ENCODE results near the gene NEGR1. TPM values are rescaled to one million over a fixed set of nuclear protein-coding genes. Genes with fewer than 3 reads are reported as not detected.

Gene NEGR1
- total RNA-seq, 1 donor from 2014 or later: 18.1 TPM

DNA sequence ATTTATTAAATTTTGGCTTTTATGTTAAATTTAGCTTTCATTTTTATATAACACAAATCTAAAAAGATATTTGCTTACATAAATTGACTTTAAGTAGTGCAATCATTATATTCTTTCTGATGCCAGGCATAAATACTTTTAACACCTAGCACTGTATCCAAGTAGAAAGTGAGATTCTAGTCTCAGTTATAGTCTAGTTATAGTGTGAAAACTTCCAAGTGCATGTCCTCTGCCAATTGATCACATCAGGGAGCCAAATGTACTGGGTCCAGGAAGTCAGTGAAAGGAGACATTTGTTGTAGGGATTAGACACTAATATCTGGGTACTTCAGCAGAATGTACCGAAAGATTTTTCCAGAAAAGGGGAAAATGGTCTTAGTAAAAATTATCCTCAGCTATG is 910.8 kb downstream of the NEGR1 start:
- no peaks in the 10 kb centered on the region for H3K4me1 ChIP-seq
- no peaks in the 10 kb centered on the region for H3K9me3 ChIP-seq
- no peak for ATAC-seq
- no peak overlapping the region for H3K4me3 ChIP-seq
- no peak overlapping the region for H3K27ac ChIP-seq
- TF ChIP-seq, protein P1, sequence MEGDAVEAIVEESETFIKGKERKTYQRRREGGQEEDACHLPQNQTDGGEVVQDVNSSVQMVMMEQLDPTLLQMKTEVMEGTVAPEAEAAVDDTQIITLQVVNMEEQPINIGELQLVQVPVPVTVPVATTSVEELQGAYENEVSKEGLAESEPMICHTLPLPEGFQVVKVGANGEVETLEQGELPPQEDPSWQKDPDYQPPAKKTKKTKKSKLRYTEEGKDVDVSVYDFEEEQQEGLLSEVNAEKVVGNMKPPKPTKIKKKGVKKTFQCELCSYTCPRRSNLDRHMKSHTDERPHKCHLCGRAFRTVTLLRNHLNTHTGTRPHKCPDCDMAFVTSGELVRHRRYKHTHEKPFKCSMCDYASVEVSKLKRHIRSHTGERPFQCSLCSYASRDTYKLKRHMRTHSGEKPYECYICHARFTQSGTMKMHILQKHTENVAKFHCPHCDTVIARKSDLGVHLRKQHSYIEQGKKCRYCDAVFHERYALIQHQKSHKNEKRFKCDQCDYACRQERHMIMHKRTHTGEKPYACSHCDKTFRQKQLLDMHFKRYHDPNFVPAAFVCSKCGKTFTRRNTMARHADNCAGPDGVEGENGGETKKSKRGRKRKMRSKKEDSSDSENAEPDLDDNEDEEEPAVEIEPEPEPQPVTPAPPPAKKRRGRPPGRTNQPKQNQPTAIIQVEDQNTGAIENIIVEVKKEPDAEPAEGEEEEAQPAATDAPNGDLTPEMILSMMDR (IDR thresholded peaks at IDR 0.05): no peak
- no peaks in the 10 kb centered on the region for H3K36me3 ChIP-seq
- H3K27me3 ChIP-seq (ENCODE audit: low read depth): no peaks in the 10 kb centered on the region
- intact Hi-C loops (cut with DNase I): no loop called here
- DNase-seq: no peak

DNA sequence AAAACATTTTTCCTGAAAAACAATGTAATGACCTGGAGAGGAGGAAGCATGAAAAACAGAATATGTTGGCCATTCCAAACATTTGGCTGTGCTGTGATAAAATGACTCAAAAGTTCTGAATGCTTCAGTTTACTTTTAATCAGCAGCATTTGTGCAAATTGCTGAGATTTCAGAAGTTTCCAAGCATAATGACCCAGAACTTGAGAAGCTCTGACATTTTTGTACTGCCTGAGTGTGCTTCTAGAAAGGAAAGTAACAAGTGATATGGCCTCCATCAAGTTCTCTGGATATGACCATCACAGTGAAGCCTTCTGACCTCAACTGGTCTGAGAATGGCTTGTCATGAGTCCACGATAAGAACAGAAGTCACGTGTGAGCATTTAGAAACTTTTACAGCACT is 918.1 kb downstream of the NEGR1 start:
- Histone ChIP-seq H3K9me3 (no peaks in the 10 kb centered on the region), H3K27me3 (ENCODE audit: low read depth) (no peaks in the 10 kb centered on the region), H3K4me3 (no peak overlapping the region), H3K27ac (no peak overlapping the region), H3K4me1 (no peaks in the 10 kb centered on the region), H3K36me3 (no peaks in the 10 kb centered on the region)
- ATAC-seq: no peak
- TF ChIP-seq, protein P1 (IDR thresholded peaks at IDR 0.05): no peak
- DNase-seq: no peak
- intact Hi-C loops (cut with DNase I): no loop called here

DNA sequence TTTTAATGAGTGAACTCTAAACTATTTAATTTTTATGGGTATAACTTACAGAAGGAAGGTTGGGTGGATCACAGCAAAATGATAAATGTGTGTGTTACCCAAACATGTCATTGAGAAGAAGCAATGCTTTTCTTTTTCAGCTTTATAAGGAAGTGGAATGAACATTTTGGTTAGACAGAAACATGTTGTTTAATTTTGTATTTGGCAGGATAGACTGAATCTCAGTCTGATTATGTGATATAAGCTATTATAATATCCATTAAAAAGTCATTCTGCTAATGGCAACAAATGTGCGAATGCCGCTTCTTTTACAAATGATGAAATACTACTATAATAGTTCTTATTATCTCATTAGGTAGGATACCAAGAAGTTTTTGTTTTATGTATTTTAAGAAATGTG is 919.6 kb downstream of the NEGR1 start:
- Histone ChIP-seq H3K4me1 (no peaks in the 10 kb centered on the region), H3K27me3 (ENCODE audit: low read depth) (no peaks in the 10 kb centered on the region), H3K4me3 (no peak overlapping the region), H3K27ac (no peak overlapping the region), H3K36me3 (no peaks in the 10 kb centered on the region), H3K9me3 (no peaks in the 10 kb centered on the region)
- TF ChIP-seq, protein P1 (IDR thresholded peaks at IDR 0.05): no peak
- intact Hi-C loops (cut with DNase I): no loop called here
- DNase-seq: no peak
- no peak for ATAC-seq

DNA sequence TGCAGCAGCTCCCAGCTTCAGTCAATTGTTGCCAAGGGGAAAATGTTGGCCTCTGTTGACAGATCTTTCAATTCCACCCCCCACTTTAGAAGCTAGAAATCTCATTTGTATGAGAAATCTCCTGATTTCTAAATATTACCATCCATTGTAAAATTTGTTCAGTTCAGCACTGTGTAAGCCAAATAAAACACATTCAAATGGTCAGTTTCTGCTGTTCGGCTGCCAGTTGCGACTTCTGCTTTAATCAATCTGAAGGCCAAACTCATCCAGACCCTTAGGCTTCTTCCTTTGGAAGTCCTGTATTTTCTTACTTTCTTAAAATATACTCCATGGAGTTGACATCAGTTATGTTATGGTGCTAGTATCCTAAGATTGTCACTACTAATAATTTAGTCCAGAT is 920.3 kb downstream of the NEGR1 start:
- no peaks in the 10 kb centered on the region for H3K9me3 ChIP-seq
- DNase-seq (no peak), ATAC-seq (no peak)
- no peaks in the 10 kb centered on the region for H3K27me3 ChIP-seq (ENCODE audit: low read depth)
- TF ChIP-seq, protein P1 (IDR thresholded peaks at IDR 0.05): no peak
- H3K4me1 ChIP-seq: no peaks in the 10 kb centered on the region
- no peaks in the 10 kb centered on the region for H3K36me3 ChIP-seq
- intact Hi-C loops (cut with DNase I): no loop called here
- no peak overlapping the region for H3K4me3 ChIP-seq
- no peak overlapping the region for H3K27ac ChIP-seq

DNA sequence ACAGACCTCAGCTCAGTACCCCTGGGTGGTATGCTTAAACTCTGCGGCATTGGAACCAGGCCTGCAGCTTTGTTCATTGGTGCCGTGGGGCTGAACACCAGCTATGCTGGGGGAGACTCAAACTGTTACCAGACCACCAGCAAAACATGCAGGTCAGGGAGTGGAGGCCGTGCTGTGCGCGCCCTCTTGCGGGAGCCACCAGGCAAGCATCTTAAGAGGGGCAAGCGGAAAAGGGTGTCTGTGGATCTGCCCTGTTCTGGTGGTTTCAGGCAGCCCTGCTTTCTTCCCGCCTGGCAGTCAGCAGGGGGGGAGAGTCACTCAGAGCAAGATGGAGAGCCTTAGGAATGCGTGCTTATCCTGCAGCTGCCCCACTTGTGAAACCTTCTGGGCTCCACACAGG is 924.6 kb downstream of the NEGR1 start:
- Histone ChIP-seq H3K27me3 (ENCODE audit: low read depth) (no peaks in the 10 kb centered on the region), H3K4me3 (no peak overlapping the region), H3K4me1 (no peaks in the 10 kb centered on the region), H3K27ac (no peak overlapping the region), H3K36me3 (no peaks in the 10 kb centered on the region), H3K9me3 (no peaks in the 10 kb centered on the region)
- DNase-seq (no peak), ATAC-seq (no peak)
- TF ChIP-seq, protein P1 (IDR thresholded peaks at IDR 0.05): no peak
- intact Hi-C loops (cut with DNase I): no loop called here

DNA sequence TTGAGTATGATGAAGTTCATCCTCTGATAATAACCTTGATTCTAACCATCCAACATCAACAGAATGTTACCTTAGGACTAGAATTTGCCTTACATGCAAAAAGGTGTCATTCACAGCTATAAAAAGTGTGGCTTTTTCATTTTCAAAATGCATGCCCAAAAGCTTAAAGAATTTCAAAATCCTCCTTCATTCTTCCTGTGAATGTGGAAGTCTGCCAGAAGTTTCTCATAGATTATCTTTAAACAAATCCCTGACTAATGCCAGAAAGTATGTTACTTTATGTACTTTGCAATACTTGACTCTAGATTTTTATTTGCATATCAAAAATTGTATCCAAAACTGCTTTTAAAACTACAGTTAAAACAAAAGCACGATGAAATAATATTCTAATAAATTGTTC is 930.9 kb downstream of the NEGR1 start:
- ATAC-seq: no peak

More for the DNA sequence above, 930.9 kb downstream of the NEGR1 start:
- no peak overlapping the region for H3K4me3 ChIP-seq
- H3K36me3 ChIP-seq: no peaks in the 10 kb centered on the region
- H3K9me3 ChIP-seq: no peaks in the 10 kb centered on the region
- no peaks in the 10 kb centered on the region for H3K27me3 ChIP-seq (ENCODE audit: low read depth)
- H3K27ac ChIP-seq: no peak overlapping the region
- intact Hi-C loops (cut with DNase I): no loop called here
- H3K4me1 ChIP-seq: no peaks in the 10 kb centered on the region
- DNase-seq: no peak
- TF ChIP-seq, protein P1 (IDR thresholded peaks at IDR 0.05): no peak
